PC-3 (cell line): Measurements from ENCODE around the gene SNTB2. TPM values are rescaled to one million over a fixed set of nuclear protein-coding genes. Genes with fewer than 3 reads are reported as not detected.
A peak's percentile ranks its signal among the peaks of the same experiment; 100 is the strongest.

Experiments
- ATAC-seq: fragments of 200-7000 bp; cut with Tn5 transposase; 2 replicates; pipeline ENCODE4 v1.9.1; 2020; ENCODE audit warnings: mild to moderate bottlenecking, moderate library complexity
- BruUV-seq: library from RNA; stranded (reverse); fragments of 400-500 nt; replicated peaks from 2 replicates; lab custom pipeline; 2021; lab: Mats Ljungman, UMichigan
- CTCF ChIA-PET: fragments of 300-600 bp; sonication (Branson Sonifier 250); formaldehyde crosslinking; loops from one replicate; lab custom pipeline; 2022; ENCODE audit warnings: antibody characterized with exemption; lab: Charles Lee
- POLR2A ChIA-PET: fragments of 300-600 bp; sonication (Branson Sonifier 250); formaldehyde crosslinking; loops from one replicate; lab custom pipeline; 2022; ENCODE audit warnings: antibody characterized with exemption; ENCODE audit not compliant: unreplicated experiment; lab: Charles Lee
- DNase-seq: peaks from one replicate; pipeline ENCODE4 v3.0.0-alpha.2; 2015
- H2AFZ ChIP-seq: fragments of 300-600 bp; sonication (generic); 2 replicates; pipeline ENCODE4 v1.6.0; 2016; ENCODE audit warnings: antibody characterized with exemption, low read length
- H3F3A ChIP-seq: fragments of 300-600 bp; sonication (generic); one replicate; pipeline ENCODE4 v1.6.0; 2017; ENCODE audit warnings: antibody characterized with exemption, low read length, control low read depth, mild to moderate bottlenecking; ENCODE audit not compliant: unreplicated experiment
- H3K27ac ChIP-seq: fragments of 300-600 bp; sonication (generic); 2 replicates; pipeline ENCODE4 v1.5.1; 2016; ENCODE audit warnings: mild to moderate bottlenecking, low read length
- H3K27me3 ChIP-seq: fragments of 300-600 bp; sonication (generic); 2 replicates; pipeline ENCODE4 v1.6.1; 2016; ENCODE audit warnings: low read length, mixed read lengths
- H3K36me3 ChIP-seq: fragments of 300-600 bp; sonication (generic); 2 replicates; pipeline ENCODE4 v1.6.1; 2016; ENCODE audit warnings: low read depth, mixed run types, low read length, mixed read lengths
- H3K4me1 ChIP-seq: fragments of 300-600 bp; sonication (generic); 2 replicates; pipeline ENCODE4 v1.5.1; 2016; ENCODE audit warnings: low read length; ENCODE audit not compliant: insufficient read depth
- H3K4me2 ChIP-seq: fragments of 300-600 bp; sonication (generic); 2 replicates; pipeline ENCODE4 v1.6.0; 2016; ENCODE audit warnings: low read length
- H3K4me3 ChIP-seq: fragments of 300-600 bp; sonication (generic); 2 replicates; pipeline ENCODE4 v1.5.1; 2016; ENCODE audit warnings: mild to moderate bottlenecking, low read length, mixed read lengths
- H3K79me2 ChIP-seq: fragments of 300-600 bp; sonication (generic); 2 replicates; pipeline ENCODE4 v1.6.1; 2017; ENCODE audit warnings: low read length, mixed read lengths
- H3K9ac ChIP-seq: fragments of 300-600 bp; sonication (generic); 2 replicates; pipeline ENCODE4 v1.6.0; 2016; ENCODE audit warnings: mild to moderate bottlenecking, low read length
- H3K9me2 ChIP-seq: fragments of 300-600 bp; sonication (generic); replicated peaks from 2 replicates; pipeline ENCODE4 v1.6.1; 2016; ENCODE audit warnings: mixed run types, low read length, mixed read lengths
- H3K9me3 ChIP-seq: fragments of 300-600 bp; sonication (generic); 2 replicates; pipeline ENCODE4 v1.6.1; 2016; ENCODE audit warnings: low read length, mixed read lengths
- H4K20me1 ChIP-seq: fragments of 300-600 bp; sonication (generic); 2 replicates; pipeline ENCODE4 v1.6.1; 2016; ENCODE audit warnings: low read length, mixed read lengths
- EZH2 ChIP-seq: fragments of 300-600 bp; sonication (generic); IDR thresholded peaks from one replicate; pipeline ENCODE4 v1.6.1; 2017; ENCODE audit warnings: antibody characterized with exemption, mild to moderate bottlenecking, low read length; ENCODE audit not compliant: unreplicated experiment
- EZH2phosphoT487 ChIP-seq: fragments of 300-600 bp; sonication (generic); IDR thresholded peaks from 2 replicates; pipeline ENCODE4 v1.6.1; 2018; ENCODE audit warnings: mild to moderate bottlenecking, antibody characterized with exemption, low read length, borderline replicate concordance
- intact Hi-C: fragments of 100-400 bp; cut with micrococcal nuclease; formaldehyde crosslinking; loops from 2 replicates; pipeline ENCODE4 v1.9.0; 2023
- total RNA-seq: library from RNA; depleted of rRNA; stranded (reverse); fragments of >200 nt; gene quantifications from 2 replicates; pipeline ENCODE4 v1.2.3, GENCODE V29; 2014
- TF ChIP-seq, protein P1 (sequence below): fragments of 300-600 bp; sonication (generic); conservative IDR thresholded peaks from 2 replicates; pipeline ENCODE4 v1.5.1; 2017; ENCODE audit warnings: antibody characterized with exemption, low read depth, mild to moderate bottlenecking, low read length

The SNTB2 gene
- total RNA-seq, 1 experiment from 2014 or later, result 40.4 TPM

GRCh38 chr16:69260506-69260905 is 73.5 kb downstream of the SNTB2 start:
- Histone ChIP-seq H3K9ac (no peak overlapping the region), H2AFZ (no peak overlapping the region), H3K9me2 (no peaks in the 10 kb centered on the region), H3K36me3 (no peaks in the 10 kb centered on the region; the same call in 1 of the 2 replicates), H3K9me3 (no peaks in the 10 kb centered on the region), H3K27me3 (no peaks in the 10 kb centered on the region), H4K20me1 (no peaks in the 10 kb centered on the region), H3K27ac (no peak overlapping the region), H3K4me2 (no peak overlapping the region), H3K4me1 (no peaks in the 10 kb centered on the region), H3K79me2 (no peaks in the 10 kb centered on the region), H3K4me3 (no peak overlapping the region), H3F3A (no peaks in the 10 kb centered on the region)
- no peak for TF ChIP-seq EZH2
- TF ChIP-seq EZH2phosphoT487, result no peak
- TF ChIP-seq, protein P1, sequence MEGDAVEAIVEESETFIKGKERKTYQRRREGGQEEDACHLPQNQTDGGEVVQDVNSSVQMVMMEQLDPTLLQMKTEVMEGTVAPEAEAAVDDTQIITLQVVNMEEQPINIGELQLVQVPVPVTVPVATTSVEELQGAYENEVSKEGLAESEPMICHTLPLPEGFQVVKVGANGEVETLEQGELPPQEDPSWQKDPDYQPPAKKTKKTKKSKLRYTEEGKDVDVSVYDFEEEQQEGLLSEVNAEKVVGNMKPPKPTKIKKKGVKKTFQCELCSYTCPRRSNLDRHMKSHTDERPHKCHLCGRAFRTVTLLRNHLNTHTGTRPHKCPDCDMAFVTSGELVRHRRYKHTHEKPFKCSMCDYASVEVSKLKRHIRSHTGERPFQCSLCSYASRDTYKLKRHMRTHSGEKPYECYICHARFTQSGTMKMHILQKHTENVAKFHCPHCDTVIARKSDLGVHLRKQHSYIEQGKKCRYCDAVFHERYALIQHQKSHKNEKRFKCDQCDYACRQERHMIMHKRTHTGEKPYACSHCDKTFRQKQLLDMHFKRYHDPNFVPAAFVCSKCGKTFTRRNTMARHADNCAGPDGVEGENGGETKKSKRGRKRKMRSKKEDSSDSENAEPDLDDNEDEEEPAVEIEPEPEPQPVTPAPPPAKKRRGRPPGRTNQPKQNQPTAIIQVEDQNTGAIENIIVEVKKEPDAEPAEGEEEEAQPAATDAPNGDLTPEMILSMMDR, result no peak
- TSS peak; percentile 30 for BruUV-seq
- intact Hi-C loops, result no loop called here
- no peak for ATAC-seq
- DNase-seq, result no peak
- POLR2A ChIA-PET, result no interaction called here
- CTCF ChIA-PET, result no interaction called here

- Histone ChIP-seq H3F3A (no peaks in the 10 kb centered on the region), H3K79me2 (no peaks in the 10 kb centered on the region), H3K4me1 (no peaks in the 10 kb centered on the region), H3K27me3 (no peaks in the 10 kb centered on the region), H3K9me2 (no peaks in the 10 kb centered on the region), H3K4me3 (no peak overlapping the region), H3K4me2 (no peak overlapping the region), H2AFZ (no peak overlapping the region), H4K20me1 (no peaks in the 10 kb centered on the region), H3K27ac (no peak overlapping the region), H3K9me3 (no peaks in the 10 kb centered on the region), H3K36me3 (peaks cover 8% of the 10 kb centered on the region), H3K9ac (no peak overlapping the region)
- intact Hi-C loops, result no loop called here
- TF ChIP-seq EZH2, result no peak
- no peak for TF ChIP-seq EZH2phosphoT487
- TF ChIP-seq, protein P1, result no peak
- ChIA-PET CTCF (no interaction called here), POLR2A (no interaction called here)
- DNase-seq (no peak), ATAC-seq (no peak)
- BruUV-seq, result no TSS peak
Measured at GRCh38 chr16:69266334-69267063, 79.5 kb downstream of the SNTB2 start.

DNA sequence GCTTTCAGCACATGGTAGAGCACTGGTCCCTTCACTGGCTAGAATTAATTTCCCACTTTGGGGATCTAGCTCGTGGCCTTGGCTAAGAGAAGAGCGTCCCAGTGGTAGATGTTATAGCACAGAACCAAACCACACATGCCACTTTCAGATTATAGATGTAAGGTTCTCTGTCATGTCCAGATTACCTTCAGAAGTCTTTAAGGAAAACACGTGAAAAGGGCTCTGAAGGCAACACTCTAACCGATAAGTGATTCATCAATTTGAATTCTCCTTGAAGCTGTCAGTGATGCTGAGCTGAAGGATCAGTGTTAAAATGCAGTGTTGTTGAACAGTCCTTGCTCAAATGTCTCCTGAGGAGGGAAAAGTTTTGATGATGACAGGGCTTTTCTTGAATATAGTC is 80.7 kb downstream of the SNTB2 start:
- no peaks in the 10 kb centered on the region for H3K9me3 ChIP-seq
- H2AFZ ChIP-seq, result no peak overlapping the region
- POLR2A ChIA-PET, result no interaction called here
- H3K9me2 ChIP-seq, result no peaks in the 10 kb centered on the region
- intact Hi-C loops, result no loop called here
- peaks cover 8% of the 10 kb centered on the region for H3K36me3 ChIP-seq
- DNase-seq (no peak), ATAC-seq (no peak)
- no peak overlapping the region for H3K27ac ChIP-seq
- no TSS peak for BruUV-seq
- no peaks in the 10 kb centered on the region for H3K4me1 ChIP-seq
- H3K9ac ChIP-seq, result no peak overlapping the region
- H3K79me2 ChIP-seq, result no peaks in the 10 kb centered on the region
- no peaks in the 10 kb centered on the region for H3K27me3 ChIP-seq
- CTCF ChIA-PET, result no interaction called here
- no peak overlapping the region for H3K4me2 ChIP-seq
- no peak overlapping the region for H3K4me3 ChIP-seq
- TF ChIP-seq, protein P1, result no peak
- TF ChIP-seq EZH2 (no peak), EZH2phosphoT487 (no peak)
- no peaks in the 10 kb centered on the region for H4K20me1 ChIP-seq
- no peaks in the 10 kb centered on the region for H3F3A ChIP-seq
